A204.1 (cell line): Measurements from ENCODE around the gene PSMB1.
"Not testable (repeated sequence)": the region's sequence is repeated elsewhere in the genome, so short reads cannot be mapped to it uniquely, and the experiment has no call there.

Experiments
- FAIRE-seq: peaks from 2 replicates; lab custom pipeline; 2012; peaks lifted over from hg19 to GRCh38; lab: Jason Lieb, UNC

PSMB1 gene

GRCh38 chr6:170535004-170535403 is 18.1 kb downstream of the PSMB1 start:
- FAIRE-seq, result no peak

GRCh38 chr6:170533792-170534191 is 19.3 kb downstream of the PSMB1 start:
- no peak for FAIRE-seq

- no peak for FAIRE-seq
These were observed 20.1 kb downstream of the PSMB1 start for GRCh38 chr6:170532867-170533488.

GRCh38 chr6:170529839-170530469 is 23.2 kb downstream of the PSMB1 start:
- FAIRE-seq, result peak; percentile 89

- not testable (repeated sequence) for FAIRE-seq
These were observed 25.1 kb downstream of the PSMB1 start for GRCh38 chr6:170527995-170528394.

- FAIRE-seq, result no peak
These were observed 27.3 kb downstream of the PSMB1 start for GRCh38 chr6:170525795-170526194.

GRCh38 chr6:170524172-170524502 is 29.0 kb downstream of the PSMB1 start:
- FAIRE-seq, result no peak

- FAIRE-seq, result no peak
These were observed 29.6 kb downstream of the PSMB1 start for GRCh38 chr6:170523256-170524171.

- no peak for FAIRE-seq
These were observed 30.4 kb downstream of the PSMB1 start for GRCh38 chr6:170522565-170523183.

- no peak for FAIRE-seq
These were observed 36.1 kb downstream of the PSMB1 start for GRCh38 chr6:170516783-170517616.

- FAIRE-seq, result no peak
These were observed 38.2 kb downstream of the PSMB1 start for GRCh38 chr6:170514908-170515307.

- no peak for FAIRE-seq
These were observed 40.9 kb downstream of the PSMB1 start for GRCh38 chr6:170512249-170512648.

GRCh38 chr6:170510631-170511030 is 42.5 kb downstream of the PSMB1 start:
- FAIRE-seq, result no peak

GRCh38 chr6:170509723-170510018 is 43.4 kb downstream of the PSMB1 start:
- FAIRE-seq, result no peak

- not testable (repeated sequence) for FAIRE-seq
These were observed 44.0 kb downstream of the PSMB1 start for GRCh38 chr6:170508892-170509722.

- FAIRE-seq, result not testable (repeated sequence)
These were observed 44.8 kb downstream of the PSMB1 start for GRCh38 chr6:170508275-170508674.

- FAIRE-seq, result not testable (repeated sequence)
These were observed 45.4 kb downstream of the PSMB1 start for GRCh38 chr6:170507728-170508127.

- no peak for FAIRE-seq
These were observed 46.7 kb downstream of the PSMB1 start for GRCh38 chr6:170506446-170506845.

GRCh38 chr6:170505306-170505705 is 47.8 kb downstream of the PSMB1 start:
- no peak for FAIRE-seq

GRCh38 chr6:170504479-170504878 is 48.6 kb downstream of the PSMB1 start:
- FAIRE-seq, result no peak

GRCh38 chr6:170503414-170503761 is 49.7 kb downstream of the PSMB1 start:
- FAIRE-seq, result no peak
